GM18499 (cell line): ENCODE data around the gene YARS1.

Source experiments
- ATAC-seq: cut with Tn5 transposase; IDR thresholded peaks from one replicate; pipeline ENCODE4 v1.9.1; 2021; ENCODE audit warnings: moderate number of reproducible peaks; ENCODE audit not compliant: insufficient read depth, unreplicated experiment

YARS1 gene

GRCh38 chr1:32782086-32782485, 35.1 kb downstream of the YARS1 start:
- no peak for ATAC-seq

GRCh38 chr1:32780628-32781234, 36.4 kb downstream of the YARS1 start:
- ATAC-seq: no peak

- no peak for ATAC-seq
These were observed 37.2 kb downstream of the YARS1 start for GRCh38 chr1:32780005-32780404.

GRCh38 chr1:32779242-32779641, 37.9 kb downstream of the YARS1 start:
- no peak for ATAC-seq

GRCh38 chr1:32775640-32776337, 41.4 kb downstream of the YARS1 start:
- no peak for ATAC-seq

- no peak for ATAC-seq
These were observed 42.1 kb downstream of the YARS1 start for GRCh38 chr1:32774950-32775634.

GRCh38 chr1:32774464-32774808, 42.7 kb downstream of the YARS1 start:
- no peak for ATAC-seq

GRCh38 chr1:32773764-32774463, 43.2 kb downstream of the YARS1 start:
- no peak for ATAC-seq

GRCh38 chr1:32773018-32773763, 44.0 kb downstream of the YARS1 start:
- ATAC-seq: no peak

GRCh38 chr1:32772281-32773017, 44.7 kb downstream of the YARS1 start:
- ATAC-seq: no peak

GRCh38 chr1:32771561-32772280, 45.4 kb downstream of the YARS1 start:
- ATAC-seq: no peak

GRCh38 chr1:32770741-32771548, 46.2 kb downstream of the YARS1 start:
- no peak for ATAC-seq

GRCh38 chr1:32770221-32770731, 46.9 kb downstream of the YARS1 start:
- ATAC-seq: no peak

GRCh38 chr1:32769524-32770220, 47.5 kb downstream of the YARS1 start:
- no peak for ATAC-seq

GRCh38 chr1:32768110-32768850, 48.9 kb downstream of the YARS1 start:
- no peak for ATAC-seq

GRCh38 chr1:32767641-32768040, 49.5 kb downstream of the YARS1 start:
- ATAC-seq: no peak

GRCh38 chr1:32767156-32767555, 50.0 kb downstream of the YARS1 start:
- no peak for ATAC-seq
